ENCODE data around the gene DPYD.

DPYD gene

GRCh38 chr1:97906567-97907241 is 14.1 kb downstream of the DPYD start:
- no peak for DNase-seq

GRCh38 chr1:97905141-97905940 is 15.5 kb downstream of the DPYD start:
- DNase-seq, result no peak

GRCh38 chr1:97904534-97904933 is 16.3 kb downstream of the DPYD start:
- no peak for DNase-seq

- DNase-seq, result no peak
Measured at GRCh38 chr1:97903626-97904025, 17.2 kb downstream of the DPYD start.

GRCh38 chr1:97902067-97902466 is 18.8 kb downstream of the DPYD start:
- DNase-seq, result no peak

GRCh38 chr1:97901017-97901658 is 19.7 kb downstream of the DPYD start:
- no peak for DNase-seq

- DNase-seq, result no peak
Measured at GRCh38 chr1:97898948-97899347, 21.9 kb downstream of the DPYD start.

GRCh38 chr1:97895278-97895677 is 25.6 kb downstream of the DPYD start:
- no peak for DNase-seq

- DNase-seq, result no peak
Measured at GRCh38 chr1:97893844-97894243, 27.0 kb downstream of the DPYD start.

- DNase-seq, result no peak
Measured at GRCh38 chr1:97886199-97886598, 34.6 kb downstream of the DPYD start.

GRCh38 chr1:97883823-97884222 is 37.0 kb downstream of the DPYD start:
- no peak for DNase-seq

- DNase-seq, result no peak
Measured at GRCh38 chr1:97877307-97877706, 43.5 kb downstream of the DPYD start.

GRCh38 chr1:97875996-97876395 is 44.8 kb downstream of the DPYD start:
- no peak for DNase-seq

- peak; percentile 14 for DNase-seq
Measured at GRCh38 chr1:97870589-97870988, 50.2 kb downstream of the DPYD start.

GRCh38 chr1:97869441-97869840 is 51.4 kb downstream of the DPYD start:
- no peak for DNase-seq

GRCh38 chr1:97867127-97867526 is 53.7 kb downstream of the DPYD start:
- DNase-seq, result no peak

- DNase-seq, result no peak
Measured at GRCh38 chr1:97864615-97865014, 56.2 kb downstream of the DPYD start.

GRCh38 chr1:97853221-97853620 is 67.6 kb downstream of the DPYD start:
- DNase-seq, result no peak

GRCh38 chr1:97849345-97850340 is 71.2 kb downstream of the DPYD start:
- no peak for DNase-seq

GRCh38 chr1:97845805-97846204 is 75.0 kb downstream of the DPYD start:
- no peak for DNase-seq

- no peak for DNase-seq
Measured at GRCh38 chr1:97844552-97845089, 76.2 kb downstream of the DPYD start.

GRCh38 chr1:97841338-97841737 is 79.5 kb downstream of the DPYD start:
- DNase-seq, result no peak

Data from retina (tissue), 1 donor.